ENCODE measurements around the gene KDM4B. TPM values are rescaled to one million over a fixed set of nuclear protein-coding genes. Genes with fewer than 3 reads are reported as not detected.

The KDM4B gene
- total RNA-seq, 1 experiment from 2014 or later, result 35.9 TPM

- no peaks in the 10 kb centered on the region for H4K20me1 ChIP-seq (ENCODE audit: insufficient read depth)
Observed at GRCh38 chr19:4985551-4985991, 16.7 kb downstream of the KDM4B start.

More at GRCh38 chr19:4985551-4985991, 16.7 kb downstream of the KDM4B start:
- Histone ChIP-seq H3K27ac (ENCODE audit: low read depth, low read length) (no peak overlapping the region), H2AFZ (ENCODE audit: low read depth, low read length, poor library complexity, severe bottlenecking) (no peak overlapping the region), H3K79me2 (ENCODE audit: insufficient read depth, low read length) (peaks cover 31% of the 10 kb centered on the region), H3K4me1 (ENCODE audit: control insufficient read depth in 1 of 2, insufficient read depth in 2 of 2, low read length in 2 of 2) (peaks cover 4 to 18% of the 10 kb centered on the region in 2 experiments; a peak in 3 of 4 replicates), H3K9me3 (ENCODE audit: control insufficient read depth in 1 of 2, insufficient read depth in 1 of 2, low read depth in 1 of 2, low read length in 2 of 2) (no peaks in the 10 kb centered on the region), H3K27me3 (ENCODE audit: insufficient read depth, low read length) (no peaks in the 10 kb centered on the region), H3K4me2 (ENCODE audit: low read length) (no peak overlapping the region), H3K9me2 (ENCODE audit: insufficient read depth) (no peaks in the 10 kb centered on the region), H3K9ac (ENCODE audit: low read length) (no peak overlapping the region), H3K36me3 (ENCODE audit: control insufficient read depth in 1 of 2, insufficient read depth in 2 of 2, low read length in 2 of 2) (no peaks in the 10 kb centered on the region), H3K4me3 (replicated peaks in 1 of 2; ENCODE audit: low read depth in 1 of 2, low read length in 2 of 2) (no peak overlapping the region)
- TF ChIP-seq MAX (IDR thresholded peaks at IDR 0.05) (no peak), EZH2 (IDR thresholded peaks at IDR 0.05) (no peak), ELF1 (IDR thresholded peaks at IDR 0.05; ENCODE audit: borderline replicate concordance, low read depth) (no peak), RAD21 (IDR thresholded peaks at IDR 0.05; ENCODE audit: low read depth) (no peak), CTCF (IDR thresholded peaks at IDR 0.05 in 2 of 3, conservative IDR thresholded peaks at IDR 0.05 in 1 of 3; ENCODE audit: borderline replicate concordance in 1 of 3, insufficient read depth in 1 of 3, low read depth in 2 of 3, low read length in 2 of 3) (no peak), FOSL1 (IDR thresholded peaks at IDR 0.05; ENCODE audit: low read depth) (no peak), SRF (IDR thresholded peaks at IDR 0.05; ENCODE audit: low read depth) (no peak)
- ChIA-PET RAD21 (ENCODE audit: low non-redundant PET in 1 of 2, low total read pairs in 2 of 2, uncharacterized antibody in 2 of 2, unreplicated experiment in 2 of 2) (no interaction called here), POLR2A (no interaction called here), CTCF (no interaction called here)
- intact Hi-C loops (cut with micrococcal nuclease), result no loop called here
- no peak for ATAC-seq
- no TSS peak for BruUV-seq (replicated peaks)
- no peak for DNase-seq (ENCODE audit: low read depth, low spot score)

Data from HCT116 (cell line).